ENCODE results near the gene ACACA.
"Not testable (repeated sequence)": the region's sequence is repeated elsewhere in the genome, so short reads cannot be mapped to it uniquely, and the experiment has no call there.

The ACACA gene

DNA sequence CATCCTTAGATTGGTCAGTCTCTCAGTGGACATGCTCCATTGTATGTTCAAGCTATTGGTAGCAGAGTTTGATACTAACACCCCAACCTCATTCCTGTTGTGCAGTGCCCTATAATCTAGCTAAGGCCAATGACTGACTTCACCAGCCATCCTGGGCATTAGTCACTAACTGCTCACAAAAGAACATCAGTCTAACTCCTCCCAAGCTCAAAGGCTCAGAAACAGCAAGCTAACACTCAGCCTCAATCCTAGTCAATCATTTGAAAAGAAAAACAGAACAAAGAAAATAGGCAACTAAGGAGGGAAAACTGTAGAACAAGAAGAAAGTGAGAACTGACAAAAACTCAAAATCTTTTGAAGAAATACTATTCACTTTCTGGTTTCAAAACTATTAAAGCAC, 229.9 kb downstream of the ACACA start:
- no peak for DNase-seq (ENCODE audit: low read depth)

DNA sequence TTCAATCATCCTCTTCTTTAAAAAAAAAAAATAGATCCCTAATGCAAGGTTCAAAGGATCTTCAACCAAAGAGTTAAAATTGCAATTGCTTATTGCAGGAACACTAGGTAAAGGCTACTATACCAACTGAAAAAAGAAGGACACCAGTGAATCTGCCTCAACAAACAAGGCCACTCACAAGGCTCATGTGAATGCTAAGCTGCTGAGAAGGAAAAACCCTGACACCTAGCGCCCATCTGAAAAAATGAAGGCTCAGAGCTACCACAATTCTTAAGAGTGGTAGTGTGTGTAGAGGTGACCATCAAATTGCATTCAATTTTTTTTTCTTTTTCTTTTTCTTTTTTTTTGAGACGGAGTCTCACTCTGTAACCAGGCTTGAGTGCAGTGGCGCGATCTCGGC, 232.4 kb downstream of the ACACA start:
- DNase-seq (ENCODE audit: low read depth): no peak

DNA sequence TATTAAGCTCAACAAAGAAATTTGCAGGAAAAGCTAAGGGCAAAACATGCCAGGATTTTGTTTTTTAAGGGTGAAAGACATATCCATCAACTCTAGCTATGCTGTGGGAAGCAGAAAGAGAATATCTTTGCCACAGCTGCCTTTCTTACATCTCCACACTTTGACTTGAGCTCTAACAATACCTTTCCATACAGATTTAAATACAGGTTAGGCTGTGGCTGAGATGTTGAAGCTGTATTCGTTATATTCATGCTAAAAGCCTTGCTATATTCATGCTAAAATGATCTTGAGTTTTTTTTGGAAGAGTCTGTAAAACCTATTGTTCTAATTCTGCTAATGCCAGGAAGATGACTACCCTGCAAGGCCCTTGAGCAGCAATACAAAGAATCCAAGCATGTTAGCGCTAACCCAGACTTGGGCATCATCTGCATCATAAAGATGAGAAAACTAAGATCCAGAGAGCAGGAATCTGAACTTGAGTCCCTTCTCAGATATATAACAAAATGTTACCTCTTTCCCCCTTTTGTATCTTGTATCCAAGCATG, 235.7 kb downstream of the ACACA start:
- DNase-seq (ENCODE audit: low read depth): no peak

DNA sequence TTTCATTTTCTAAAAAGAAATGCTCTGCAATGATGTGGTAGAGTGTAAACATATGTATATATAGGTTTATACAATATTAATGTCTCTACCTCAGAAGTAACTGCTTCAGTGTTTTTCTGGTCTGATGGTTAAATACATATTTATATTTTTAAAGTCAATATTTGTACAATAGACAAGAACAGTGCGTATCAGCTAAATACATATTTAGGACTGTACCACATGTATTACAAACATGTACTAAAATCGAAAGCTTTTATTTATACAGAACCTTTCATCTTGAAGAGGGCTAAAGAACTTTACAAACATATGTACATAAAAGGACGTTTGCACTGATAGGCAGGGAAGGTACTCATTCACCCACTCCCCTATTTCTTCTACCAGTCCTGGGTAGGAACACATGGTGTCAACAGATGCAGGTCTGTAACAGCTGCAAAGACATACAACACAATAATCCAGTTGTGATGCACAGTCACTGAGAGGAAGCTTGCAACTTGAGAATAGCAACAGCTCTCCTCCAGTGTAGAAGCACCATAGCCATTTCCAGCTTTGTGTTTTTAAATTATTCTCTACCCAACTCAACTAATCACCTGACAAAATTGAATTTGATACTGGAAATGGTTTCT, 237.8 kb downstream of the ACACA start:
- DNase-seq (ENCODE audit: low read depth): no peak

DNA sequence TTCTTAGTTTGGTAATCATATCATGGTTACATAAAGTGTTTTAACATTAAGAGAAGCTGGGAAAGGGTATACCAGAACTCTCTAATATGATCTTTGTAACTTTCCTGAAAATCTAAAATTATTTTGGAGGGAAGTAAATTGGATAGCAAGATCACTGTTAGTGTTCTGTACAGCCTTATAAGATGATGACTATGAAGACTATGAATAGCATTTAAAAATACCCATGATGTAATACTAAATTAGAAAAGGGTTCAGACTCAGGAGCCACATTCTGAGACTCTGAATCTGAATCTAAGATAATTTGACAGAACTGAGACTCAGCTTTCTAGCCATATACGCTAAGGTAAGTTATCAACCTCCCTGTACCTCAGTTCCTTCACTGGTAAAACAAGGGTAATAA, 238.9 kb downstream of the ACACA start:
- no peak for DNase-seq (ENCODE audit: low read depth)

DNA sequence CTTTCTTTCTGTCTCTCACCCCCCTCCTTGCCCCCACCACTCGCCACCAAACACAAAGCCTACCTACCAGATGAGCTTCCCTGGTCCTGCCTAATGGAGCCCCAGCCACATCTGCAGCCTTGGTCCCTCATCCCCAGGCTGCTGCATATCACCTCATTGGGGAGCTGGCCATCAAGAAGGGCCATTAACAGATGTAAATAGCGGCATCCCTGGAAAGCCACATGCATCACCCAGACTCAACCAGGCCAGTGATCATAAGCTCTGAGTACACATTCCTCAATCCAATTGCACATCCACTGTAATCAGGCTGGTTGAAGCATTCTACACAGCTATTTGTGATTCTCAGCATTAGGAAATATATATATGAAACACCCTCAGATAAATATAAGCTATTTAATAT, 242.6 kb downstream of the ACACA start:
- no peak for DNase-seq (ENCODE audit: low read depth)

DNA sequence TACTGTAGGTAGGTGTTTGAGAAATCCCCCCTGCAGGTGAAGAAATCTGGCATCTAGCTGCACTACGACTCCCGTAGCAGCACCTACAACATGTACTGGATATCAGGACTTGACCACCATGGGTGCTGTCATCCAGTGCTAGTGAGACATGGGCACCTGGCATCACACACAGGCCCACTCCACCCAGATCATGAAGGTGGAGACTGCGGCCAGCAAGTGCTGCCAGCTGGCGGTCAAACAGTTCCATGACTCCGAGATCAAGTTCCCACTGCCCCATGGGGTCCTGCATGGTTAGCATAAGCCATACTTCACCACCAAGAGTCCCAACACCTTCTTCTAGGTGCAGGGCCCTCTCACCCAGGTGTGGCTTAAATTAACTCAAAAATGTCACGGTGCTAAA, 243.8 kb downstream of the ACACA start:
- DNase-seq (ENCODE audit: low read depth): no peak

DNA sequence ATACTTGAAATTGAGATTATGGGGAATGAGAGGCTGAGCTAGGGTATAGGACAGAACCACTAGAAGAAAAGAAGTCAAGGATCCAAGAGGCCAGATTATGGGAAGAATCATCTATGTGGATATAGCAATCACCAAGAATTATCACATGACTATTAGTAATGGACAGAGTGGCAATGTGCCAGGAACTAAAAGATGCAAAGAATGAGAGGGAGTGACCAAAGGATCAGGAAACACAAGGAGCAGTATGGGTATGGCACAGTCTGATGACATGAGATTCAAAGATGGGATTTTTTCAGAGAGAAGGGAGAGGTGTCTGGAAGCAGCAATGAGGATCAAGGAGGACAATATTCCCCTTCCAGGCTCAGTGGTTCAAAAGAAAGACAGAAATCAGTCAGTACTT, 245.7 kb downstream of the ACACA start:
- DNase-seq (ENCODE audit: low read depth): no peak

DNA sequence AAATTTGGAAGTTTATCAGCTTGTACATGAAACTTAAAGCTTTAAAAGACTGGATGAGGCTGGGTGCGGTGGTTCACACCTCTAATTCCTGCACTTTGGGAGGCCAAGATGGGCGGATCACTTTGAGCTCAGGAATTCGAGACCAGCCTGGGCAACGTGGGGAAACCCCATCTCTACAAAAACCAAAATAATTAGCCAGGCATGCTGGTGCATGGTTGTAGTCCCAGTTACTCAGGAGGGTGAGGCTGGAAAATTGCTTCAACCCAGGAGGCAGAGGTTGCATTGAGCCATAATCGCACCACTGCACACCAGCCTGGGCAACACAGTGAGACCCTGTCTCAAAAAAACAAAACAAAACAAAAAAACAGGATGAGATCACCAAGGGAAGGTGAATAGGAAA, 248.3 kb downstream of the ACACA start:
- no peak for DNase-seq (ENCODE audit: low read depth)

DNA sequence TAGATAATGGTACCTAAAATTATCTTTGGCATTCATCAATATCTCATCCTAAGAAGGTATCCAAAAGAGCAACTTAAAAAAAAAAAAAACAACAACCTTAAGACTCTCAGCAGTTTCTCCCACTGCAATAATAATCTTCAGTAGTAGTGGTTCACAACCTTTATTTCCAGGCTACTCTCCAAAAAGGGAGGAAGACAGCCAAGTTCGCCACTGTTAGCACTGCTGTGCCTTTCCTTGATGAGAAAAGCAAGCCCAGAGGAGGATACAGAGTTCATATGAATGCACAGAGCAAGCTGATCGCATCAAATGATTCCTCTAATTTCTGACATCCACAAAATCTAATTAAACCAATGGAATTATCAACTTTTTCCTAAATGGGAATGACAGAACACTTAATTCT, 258.5 kb downstream of the ACACA start:
- DNase-seq (ENCODE audit: low read depth): no peak

DNA sequence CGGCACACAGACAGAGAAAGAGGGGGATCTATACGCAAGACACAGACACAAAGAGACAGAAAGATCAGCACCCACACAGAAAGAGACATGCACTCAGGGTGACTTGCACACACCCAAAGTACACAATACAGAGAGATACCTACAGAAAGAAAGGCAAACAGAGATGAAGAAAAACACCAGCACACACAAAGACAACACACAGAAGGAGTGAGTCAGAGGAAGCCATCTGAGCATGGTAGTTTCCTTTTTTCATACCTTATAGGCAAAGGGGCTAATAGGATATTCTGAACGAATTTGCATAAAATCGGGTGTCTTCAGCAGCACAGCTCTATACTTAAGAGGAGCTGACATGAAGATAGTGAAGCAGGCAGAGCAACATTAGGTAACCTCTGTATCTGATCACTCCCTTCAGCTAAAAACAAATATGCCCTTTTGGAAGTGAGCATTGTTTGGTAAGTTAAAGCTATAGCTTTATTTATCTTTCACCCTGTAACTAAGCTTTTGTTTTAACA, 259.3 kb downstream of the ACACA start:
- no peak for DNase-seq (ENCODE audit: low read depth)

DNA sequence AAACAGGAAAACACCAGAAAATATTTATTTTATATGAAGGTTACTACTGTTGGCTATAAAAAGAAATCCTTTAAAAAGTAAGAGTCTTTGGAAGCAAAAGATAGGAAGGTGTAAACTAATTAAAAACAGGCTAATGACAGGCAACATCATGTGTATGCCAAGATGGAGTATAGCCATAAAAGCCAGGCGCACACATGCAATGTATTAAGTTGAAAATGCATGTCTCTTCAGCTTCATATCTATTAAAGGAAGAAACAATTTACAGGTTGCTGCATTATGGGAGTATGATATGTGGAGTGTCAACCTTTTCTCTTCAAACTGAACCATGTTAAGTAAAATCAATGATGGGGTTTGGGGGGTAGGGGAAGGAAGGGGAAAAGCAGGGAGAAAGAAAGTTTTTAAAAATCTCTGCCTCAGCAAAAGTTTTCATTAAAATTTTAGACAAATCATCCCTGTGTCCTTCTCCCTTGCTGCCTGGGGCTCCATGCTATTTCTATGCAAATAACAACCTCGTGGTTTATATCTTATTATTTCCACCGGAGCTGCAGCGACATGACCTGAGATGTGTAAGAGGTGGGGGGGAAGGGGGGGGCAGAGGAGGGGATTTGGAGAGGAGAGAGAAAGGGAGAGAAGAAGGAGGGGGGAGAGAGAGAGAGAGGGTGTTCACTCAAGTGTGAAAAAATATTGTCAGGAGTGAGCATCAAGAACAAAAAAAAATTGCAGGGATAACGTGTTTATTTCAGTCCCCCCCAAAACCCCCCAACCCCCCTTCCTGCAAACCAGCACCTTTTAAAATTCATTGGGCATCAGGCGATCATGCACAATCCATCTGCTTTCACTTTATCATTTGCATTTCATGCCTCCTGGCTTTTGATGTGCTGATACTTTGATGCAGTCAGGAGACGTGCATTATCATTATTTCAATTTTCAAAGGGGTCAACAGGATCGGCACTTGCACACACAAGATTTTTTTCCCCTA, 260.3 kb downstream of the ACACA start:
- DNase-seq (ENCODE audit: low read depth): no peak

DNA sequence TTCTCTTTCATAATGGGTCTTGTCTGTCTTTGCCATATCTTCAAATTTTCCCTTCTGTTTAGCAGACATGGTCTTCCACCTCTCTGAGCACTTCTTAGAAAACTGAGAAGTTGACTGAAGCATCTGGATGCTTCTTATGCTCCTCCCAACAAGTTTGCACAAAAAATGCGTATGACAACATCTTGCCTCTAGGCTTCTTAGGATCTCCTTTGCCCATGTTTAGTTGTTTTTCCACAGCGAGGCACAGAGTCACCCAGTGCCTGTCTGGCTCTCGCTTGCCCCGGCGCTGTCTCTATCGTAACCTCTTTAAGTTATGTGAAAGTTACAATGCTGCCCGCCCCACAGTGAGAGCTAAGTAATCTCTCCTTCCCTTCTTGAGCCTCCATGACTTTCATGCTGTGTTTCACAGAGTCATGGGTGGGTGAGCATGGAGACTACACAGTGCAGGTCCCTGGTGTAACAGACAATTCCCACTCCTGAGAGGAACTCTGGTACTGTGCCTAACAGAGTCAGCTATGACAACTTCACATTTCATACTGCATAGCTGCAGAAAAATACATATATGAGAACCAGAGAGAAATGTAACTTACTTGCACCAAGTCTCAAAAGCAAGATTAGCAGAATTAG, 262.4 kb downstream of the ACACA start:
- no peak for DNase-seq (ENCODE audit: low read depth)

DNA sequence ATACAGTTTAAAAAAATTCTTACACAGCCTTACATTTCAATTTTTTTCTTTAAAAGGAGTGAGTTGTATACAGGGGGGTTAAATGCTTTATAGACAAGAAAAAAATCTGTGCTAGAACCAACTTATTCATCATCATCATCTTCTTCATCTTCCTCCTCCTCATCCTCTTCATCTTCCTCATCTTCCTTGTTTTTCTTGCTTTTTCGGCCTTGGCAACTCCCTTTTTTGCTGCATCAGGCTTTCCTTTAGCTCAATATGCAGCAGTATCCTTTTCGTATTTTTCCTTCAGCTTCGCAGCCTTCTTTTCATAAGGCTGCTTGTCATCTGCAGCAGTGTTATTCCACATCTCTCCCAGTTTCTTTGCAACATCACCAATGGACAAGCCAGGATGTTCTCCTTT, 263.1 kb downstream of the ACACA start:
- not testable (repeated sequence) for DNase-seq (ENCODE audit: low read depth)

DNA sequence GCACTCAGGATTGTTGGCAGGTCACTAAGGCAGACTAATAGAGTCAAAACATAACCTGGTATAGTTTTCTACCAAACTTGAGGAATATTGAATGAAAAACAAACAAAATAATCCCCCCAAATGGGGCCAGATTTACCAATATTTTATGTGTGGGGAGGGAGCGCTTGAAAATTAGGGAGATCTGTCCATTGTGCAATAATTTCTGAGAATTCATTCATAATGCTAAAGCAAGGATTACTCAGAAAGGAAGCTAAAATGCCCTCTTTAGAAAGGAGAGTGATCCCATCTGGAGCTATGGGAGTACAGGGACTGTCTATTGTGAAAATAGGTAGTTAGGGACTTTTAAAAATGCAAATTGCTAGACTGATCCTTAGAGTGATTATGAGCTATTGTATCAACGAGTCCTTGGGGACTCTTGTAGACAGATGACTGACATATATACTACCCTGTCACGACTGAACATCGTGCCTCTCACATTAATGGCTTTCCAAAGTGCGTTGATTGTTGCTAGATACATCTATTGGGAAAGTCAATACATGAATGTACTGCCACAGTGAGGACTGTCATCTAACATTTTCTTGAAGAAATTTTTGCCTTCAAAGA, 264.2 kb downstream of the ACACA start:
- DNase-seq (ENCODE audit: low read depth): no peak

DNA sequence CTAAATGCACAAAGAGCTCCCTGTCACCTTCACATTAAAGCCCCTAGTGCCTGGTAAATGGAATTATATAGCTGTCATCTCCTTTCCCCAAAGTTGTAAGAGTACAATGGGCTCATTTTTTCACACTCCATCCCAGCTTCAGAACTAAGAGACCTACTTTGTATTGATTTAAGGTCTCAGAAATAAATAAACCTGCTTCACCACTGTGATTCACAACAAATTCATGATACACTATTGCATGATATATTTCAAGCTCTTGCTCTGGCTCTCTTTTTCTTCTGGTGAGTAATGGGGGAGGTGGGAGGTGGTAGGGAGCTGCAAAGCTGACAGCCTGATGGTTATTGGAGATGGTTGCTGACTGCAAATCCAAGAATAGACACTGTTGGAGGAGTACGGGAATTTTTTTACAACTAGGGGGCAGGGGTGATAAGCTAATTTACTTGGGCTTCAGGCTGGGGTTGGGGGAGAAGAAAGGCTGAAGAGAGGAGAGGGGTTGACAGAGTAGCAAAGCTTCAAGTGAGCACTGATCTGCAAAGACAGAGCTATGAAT, 268.0 kb downstream of the ACACA start:
- DNase-seq (ENCODE audit: low read depth): no peak

DNA sequence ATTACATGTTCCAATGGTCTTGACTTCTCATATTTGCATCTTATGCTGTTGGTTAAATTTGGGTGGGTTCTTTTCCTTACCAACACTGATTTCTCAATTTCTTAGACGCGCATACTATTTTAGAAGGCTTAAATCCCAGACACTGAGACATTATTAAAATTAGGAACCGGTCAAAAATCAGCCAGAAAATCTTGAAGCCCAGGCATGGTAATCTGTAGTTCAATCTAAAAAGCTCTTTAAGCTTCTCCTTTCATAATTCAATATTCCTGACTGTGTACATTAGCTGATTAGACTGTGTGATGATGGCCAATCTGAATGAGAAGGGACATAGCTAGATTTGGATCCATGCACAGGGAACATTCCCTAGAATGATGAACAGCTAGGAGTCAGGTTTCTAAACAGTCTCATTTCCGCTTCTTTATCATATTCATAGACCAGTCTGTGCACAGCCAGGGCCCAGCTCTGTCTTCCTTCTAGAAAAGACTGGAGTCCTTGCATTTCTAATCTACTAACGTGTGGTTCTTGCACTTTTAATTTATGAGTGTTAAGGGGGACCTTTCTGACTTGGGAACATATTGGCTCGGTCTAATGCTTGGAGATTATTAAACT, 268.6 kb downstream of the ACACA start:
- no peak for DNase-seq (ENCODE audit: low read depth)

DNA sequence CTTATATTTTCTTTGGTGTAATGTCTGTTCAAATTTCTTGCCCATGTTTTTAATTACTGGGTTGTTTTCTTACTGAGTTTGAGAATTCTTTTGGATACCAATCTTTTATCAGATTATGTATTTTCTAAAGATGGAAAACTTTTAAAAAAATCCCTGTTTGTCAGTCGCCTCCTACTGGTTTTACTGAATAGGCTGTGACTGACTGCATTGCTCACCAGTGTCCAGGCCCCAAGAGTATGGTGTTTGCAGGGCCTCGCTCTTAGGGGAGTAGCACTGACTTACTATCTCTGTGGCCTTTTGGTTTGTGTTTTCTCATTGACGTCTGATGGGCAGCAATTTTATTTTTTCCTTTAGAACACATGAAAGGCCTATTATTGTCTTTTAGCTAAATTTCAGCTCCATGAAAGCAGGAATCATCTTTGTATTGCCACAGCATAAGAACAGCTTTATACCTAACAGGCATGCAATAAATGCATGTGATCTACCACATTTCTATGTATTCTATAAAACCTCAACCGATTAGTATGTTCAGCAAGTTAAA, 269.5 kb downstream of the ACACA start:
- DNase-seq (ENCODE audit: low read depth): no peak

DNA sequence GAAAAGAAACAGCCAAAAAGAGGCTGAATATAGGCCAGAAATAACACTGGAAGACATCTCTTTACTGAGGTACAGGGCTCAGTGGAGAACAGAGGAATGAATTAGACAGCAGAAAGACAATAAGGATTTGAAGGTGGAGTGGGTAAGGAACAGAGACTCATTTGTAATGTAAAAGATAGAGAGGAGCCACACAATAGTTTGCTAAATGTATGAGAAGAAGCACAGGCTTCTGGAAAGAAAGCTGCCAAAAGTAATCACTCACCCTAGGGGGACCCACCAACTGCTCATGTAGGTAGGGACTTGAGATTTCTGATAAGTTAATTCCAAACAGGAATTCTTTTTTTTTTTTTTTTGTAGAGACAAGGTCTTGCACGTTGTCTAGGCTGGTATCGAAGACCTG, 271.1 kb downstream of the ACACA start:
- no peak for DNase-seq (ENCODE audit: low read depth)

DNA sequence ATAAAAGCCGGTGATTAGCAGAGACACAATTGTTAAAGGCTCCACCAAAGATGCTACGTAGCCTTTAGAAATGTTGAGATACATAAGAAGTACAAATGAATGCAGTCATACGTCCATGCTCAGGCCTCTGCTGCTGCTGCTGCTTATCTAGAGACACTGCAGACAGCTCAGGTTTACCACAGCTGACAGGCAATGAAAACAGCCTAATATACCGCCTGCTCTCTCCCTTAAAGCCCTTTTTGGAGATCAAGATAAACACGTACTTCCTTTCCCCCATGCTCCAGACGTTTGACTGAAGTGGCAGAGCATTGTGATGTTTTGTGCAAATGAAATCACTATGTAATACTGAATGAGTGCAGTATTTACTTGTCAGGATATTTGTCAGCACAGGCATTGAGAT, 272.6 kb downstream of the ACACA start:
- no peak for DNase-seq (ENCODE audit: low read depth)

DNA sequence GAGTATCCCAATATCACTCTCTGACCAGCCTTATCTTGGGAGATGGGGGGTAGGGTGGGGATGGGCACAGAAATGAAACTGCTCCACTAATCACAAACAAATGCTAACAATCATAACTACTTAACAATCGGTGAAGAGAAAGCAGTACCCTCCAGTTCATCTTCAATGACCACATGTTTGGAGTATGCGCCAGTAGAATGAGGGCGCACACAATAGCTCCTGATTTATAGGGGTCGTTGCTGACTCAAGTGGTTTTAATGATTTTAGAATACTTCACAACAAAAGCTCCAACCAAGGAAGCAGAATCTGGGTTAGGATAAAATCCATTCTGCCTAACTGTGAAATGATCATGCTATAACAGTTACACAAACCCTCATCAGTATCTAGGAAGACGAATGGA, 273.5 kb downstream of the ACACA start:
- no peak for DNase-seq (ENCODE audit: low read depth)
